Calu3 (cell line): Measurements from ENCODE around the gene SRCAP. TPM values are rescaled to one million over a fixed set of nuclear protein-coding genes. Genes with fewer than 3 reads are reported as not detected.

ENCODE experiments used
- BruUV-seq: library from RNA; stranded (reverse); fragments of 400-500 nt; replicated peaks from 2 replicates; lab custom pipeline; 2021; lab: Mats Ljungman, UMichigan
- CTCF ChIA-PET: fragments of 300-600 bp; sonication (Branson Sonifier 250); formaldehyde crosslinking; loops from one replicate; lab custom pipeline; 2022; ENCODE audit warnings: antibody characterized with exemption; lab: Charles Lee
- DNase-seq: peaks from one replicate; pipeline ENCODE4 v3.0.0; 2022
- H3K27ac Mint-ChIP-seq: one replicate; pipeline ENCODE4 v1.8.0; 2022; ENCODE audit warnings: mixed read lengths; ENCODE audit not compliant: unreplicated experiment
- H3K27me3 Mint-ChIP-seq: one replicate; pipeline ENCODE4 v1.8.0; 2022; ENCODE audit warnings: mixed read lengths; ENCODE audit not compliant: unreplicated experiment
- H3K36me3 Mint-ChIP-seq: one replicate; pipeline ENCODE4 v1.8.0; 2022; ENCODE audit warnings: mild to moderate bottlenecking, moderate library complexity, mixed read lengths; ENCODE audit not compliant: insufficient read depth, unreplicated experiment
- H3K4me1 Mint-ChIP-seq: one replicate; pipeline ENCODE4 v1.8.0; 2022; ENCODE audit warnings: mild to moderate bottlenecking, low read depth, mixed read lengths; ENCODE audit not compliant: unreplicated experiment
- H3K4me3 Mint-ChIP-seq: one replicate; pipeline ENCODE4 v1.8.0; 2022; ENCODE audit warnings: mild to moderate bottlenecking, low read depth, moderate library complexity, mixed read lengths; ENCODE audit not compliant: unreplicated experiment
- H3K9me3 Mint-ChIP-seq: one replicate; pipeline ENCODE4 v1.8.0; 2022; ENCODE audit warnings: low read depth, mixed read lengths; ENCODE audit not compliant: unreplicated experiment
- CTCF ChIP-seq: fragments of 200-600 bp; IDR thresholded peaks from one replicate; pipeline ENCODE4 v1.8.0; 2022; ENCODE audit warnings: antibody characterized with exemption; ENCODE audit not compliant: unreplicated experiment
- intact Hi-C: fragments of 100-400 bp; cut with micrococcal nuclease; formaldehyde crosslinking; loops from one replicate; pipeline ENCODE4 v1.10.0; 2022; ENCODE audit not compliant: unreplicated experiment
- total RNA-seq: library from RNA; stranded (reverse); gene quantifications from 2 replicates; pipeline ENCODE4 v1.2.3, GENCODE V29; 2022

The SRCAP gene
- total RNA-seq, 1 experiment from 2014 or later, result 84.6 TPM

- intact Hi-C loops, result loop anchor here (5.0 kb wide), 1 partner anchor 157 kb away; the partner anchor contains the start of gene FBXL19
- CTCF ChIA-PET, result interaction anchor here (0.6 kb wide), 1 partner anchor 34 kb away, joined by 5 read pairs; no protein-coding TSS in a partner anchor
- Mint-ChIP-seq H3K4me1 (peaks cover 24% of the 10 kb centered on the region), H3K9me3 (no peaks in the 10 kb centered on the region), H3K27ac (no peak overlapping the region), H3K27me3 (no peaks in the 10 kb centered on the region), H3K4me3 (no peak overlapping the region), H3K36me3 (peaks cover 84% of the 10 kb centered on the region)
- DNase-seq, result no peak
- no peak for TF ChIP-seq CTCF
- no TSS peak for BruUV-seq
Measured at GRCh38 chr16:30764816-30765465, 66.0 kb downstream of the SRCAP start.

GRCh38 chr16:30766206-30766932 is 67.4 kb downstream of the SRCAP start:
- Mint-ChIP-seq H3K9me3 (no peaks in the 10 kb centered on the region), H3K27me3 (no peaks in the 10 kb centered on the region), H3K4me3 (no peak overlapping the region), H3K36me3 (peaks cover 77% of the 10 kb centered on the region), H3K4me1 (peaks cover 15% of the 10 kb centered on the region), H3K27ac (no peak overlapping the region)
- no peak for TF ChIP-seq CTCF
- intact Hi-C loops, result no loop called here
- BruUV-seq, result no TSS peak
- DNase-seq, result no peak
- CTCF ChIA-PET, result no interaction called here

GRCh38 chr16:30766933-30767284 is 67.9 kb downstream of the SRCAP start:
- Mint-ChIP-seq H3K4me3 (no peak overlapping the region), H3K27ac (no peak overlapping the region), H3K36me3 (peaks cover 77% of the 10 kb centered on the region), H3K9me3 (no peaks in the 10 kb centered on the region), H3K4me1 (peaks cover 15% of the 10 kb centered on the region), H3K27me3 (no peaks in the 10 kb centered on the region)
- intact Hi-C loops, result no loop called here
- no TSS peak for BruUV-seq
- no peak for DNase-seq
- CTCF ChIA-PET, result no interaction called here
- no peak for TF ChIP-seq CTCF

- H3K9me3 Mint-ChIP-seq, result no peaks in the 10 kb centered on the region
- H3K27me3 Mint-ChIP-seq, result no peaks in the 10 kb centered on the region
- CTCF ChIA-PET, result interaction anchor here (0.6 kb wide), 1 partner anchor 124 kb away, joined by 5 read pairs; no protein-coding TSS in a partner anchor
- no peak overlapping the region for H3K4me3 Mint-ChIP-seq
- H3K27ac Mint-ChIP-seq, result no peak overlapping the region
- TF ChIP-seq CTCF, result no peak
- no peak for DNase-seq
- intact Hi-C loops, result no loop called here
- no TSS peak for BruUV-seq
- peaks cover 77% of the 10 kb centered on the region for H3K36me3 Mint-ChIP-seq
- peaks cover 19% of the 10 kb centered on the region for H3K4me1 Mint-ChIP-seq
Measured at GRCh38 chr16:30767767-30768465, 68.9 kb downstream of the SRCAP start.
